GM12875 (cell line): ENCODE data around the gene CHI3L2.
A peak's percentile ranks its signal among the peaks of the same experiment; 100 is the strongest.

ENCODE experiments used
- H3K4me3 ChIP-seq: one replicate; pipeline ENCODE4 v1.5.1; 2011; ENCODE audit warnings: low read depth, low read length, control low read depth
- CTCF ChIP-seq: IDR thresholded peaks from 2 replicates; pipeline ENCODE4 v1.5.1; 2011; ENCODE audit warnings: low read depth, mild to moderate bottlenecking, control low read depth, inconsistent platforms, low read length, moderate library complexity, borderline replicate concordance; ENCODE audit not compliant: insufficient read depth

CHI3L2 gene

DNA sequence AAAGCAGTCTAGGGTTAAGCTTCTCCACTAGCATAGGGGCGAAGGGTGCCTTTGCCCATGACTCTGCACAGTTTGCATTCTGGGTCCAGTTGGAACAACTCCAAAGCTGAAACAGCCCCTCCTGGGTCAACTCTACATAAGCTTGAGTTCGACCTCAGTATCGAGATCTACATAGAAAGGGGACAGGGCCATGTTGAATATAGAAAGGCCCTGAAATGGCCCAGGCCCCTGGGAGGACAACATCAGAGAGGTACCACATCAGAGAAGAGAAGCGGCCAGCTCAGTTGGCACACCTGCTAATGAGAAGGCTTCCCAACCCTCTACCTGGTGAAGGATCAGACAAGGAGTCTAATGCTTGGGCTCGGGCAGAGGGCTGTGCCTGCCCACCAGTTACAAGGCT lies 28.7 kb upstream of the CHI3L2 start:
- TF ChIP-seq CTCF, result no peak
- peak overlapping the region; percentile 65 for H3K4me3 ChIP-seq

DNA sequence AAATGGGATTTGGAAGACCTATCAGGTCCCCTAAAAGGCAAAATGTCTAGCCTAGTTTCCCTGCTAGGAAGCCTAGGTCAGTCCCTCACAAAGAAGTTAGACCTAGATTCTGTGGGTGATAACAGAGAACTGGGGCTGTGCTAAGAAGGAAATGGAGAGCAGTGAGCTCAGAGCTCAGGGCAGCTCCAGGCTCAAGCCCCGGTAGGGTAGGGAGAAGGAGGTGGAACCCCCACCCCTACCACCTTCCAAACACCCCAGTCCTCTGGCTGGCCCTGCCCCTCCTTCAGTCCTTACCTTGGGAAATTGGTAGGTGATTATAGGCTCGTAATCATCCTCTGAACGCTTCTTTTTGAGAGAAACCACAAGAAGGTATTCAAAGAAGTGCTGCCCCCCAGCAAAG lies 28.2 kb upstream of the CHI3L2 start:
- TF ChIP-seq CTCF, result no peak
- H3K4me3 ChIP-seq, result peak overlapping the region; percentile 65

DNA sequence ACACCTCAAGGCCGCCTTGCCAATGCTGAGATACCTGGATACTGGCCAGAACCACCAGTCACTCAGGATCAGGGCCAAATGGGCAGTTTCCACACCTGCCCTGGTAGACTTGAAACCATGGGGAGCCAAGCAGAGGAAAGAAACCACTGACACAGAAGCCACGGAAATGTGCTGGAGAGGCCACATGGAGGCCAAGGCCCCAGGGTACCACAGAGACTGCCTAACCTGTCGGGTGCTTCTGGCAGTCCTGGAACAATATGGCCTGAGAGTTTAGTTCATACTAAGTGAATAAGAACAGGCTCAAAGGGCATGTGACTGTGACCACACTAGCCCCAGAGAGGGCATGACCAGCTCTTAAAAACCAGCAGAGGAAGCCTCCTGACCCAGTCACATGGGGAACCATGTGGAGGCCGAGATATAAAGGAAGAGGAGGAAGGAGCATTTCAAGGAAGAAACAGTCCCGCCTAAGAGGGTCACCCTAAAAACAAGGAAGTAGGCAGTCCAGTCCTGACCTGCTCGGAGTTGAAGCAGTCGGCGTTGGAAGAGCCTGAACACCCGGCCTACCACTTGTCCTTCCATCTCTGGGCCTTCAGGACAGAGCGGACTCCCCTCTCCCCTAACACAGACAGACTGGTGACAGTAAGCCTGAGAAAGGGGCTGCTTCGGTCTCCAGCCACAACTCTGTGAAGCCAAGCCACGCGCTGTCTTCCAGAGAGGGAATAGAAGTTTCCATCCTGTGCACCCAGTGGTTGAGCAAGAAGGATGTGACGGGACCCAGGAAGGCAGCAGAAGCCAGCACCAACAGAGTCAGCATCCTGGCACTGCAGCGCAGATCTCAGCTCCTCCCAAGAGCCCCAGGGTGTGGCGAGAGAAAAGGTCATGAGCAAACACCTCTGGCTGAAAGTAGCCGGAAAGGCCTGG lies 27.4 kb upstream of the CHI3L2 start, which contains the start of gene DENND2D:
DENND2D (minus strand) TSS at position 766 of the 921 bp plus-strand sequence; CDS start at position 579, 187 bp downstream.
- TF ChIP-seq CTCF, result no peak
- peak within 1 kb of the TSS; percentile 65 for H3K4me3 ChIP-seq

DNA sequence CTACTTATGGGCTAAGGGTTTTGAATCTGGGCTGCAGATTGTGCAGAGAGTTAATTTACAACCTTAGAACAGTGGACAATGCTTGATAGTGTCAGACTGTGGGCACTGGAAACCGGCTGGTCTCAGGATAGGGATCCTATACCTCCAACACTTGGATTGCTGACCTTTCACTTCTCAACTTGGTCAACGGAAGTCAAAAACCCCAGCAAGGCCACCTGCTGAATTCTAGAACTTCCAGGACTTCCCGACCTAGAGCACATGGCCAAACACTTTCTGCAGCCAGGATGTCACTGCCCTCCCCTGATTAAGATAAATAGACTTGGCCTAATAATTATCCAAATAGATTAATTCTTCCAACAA lies 26.7 kb upstream of the CHI3L2 start:
- TF ChIP-seq CTCF, result no peak
- peak overlapping the region; percentile 65 for H3K4me3 ChIP-seq

DNA sequence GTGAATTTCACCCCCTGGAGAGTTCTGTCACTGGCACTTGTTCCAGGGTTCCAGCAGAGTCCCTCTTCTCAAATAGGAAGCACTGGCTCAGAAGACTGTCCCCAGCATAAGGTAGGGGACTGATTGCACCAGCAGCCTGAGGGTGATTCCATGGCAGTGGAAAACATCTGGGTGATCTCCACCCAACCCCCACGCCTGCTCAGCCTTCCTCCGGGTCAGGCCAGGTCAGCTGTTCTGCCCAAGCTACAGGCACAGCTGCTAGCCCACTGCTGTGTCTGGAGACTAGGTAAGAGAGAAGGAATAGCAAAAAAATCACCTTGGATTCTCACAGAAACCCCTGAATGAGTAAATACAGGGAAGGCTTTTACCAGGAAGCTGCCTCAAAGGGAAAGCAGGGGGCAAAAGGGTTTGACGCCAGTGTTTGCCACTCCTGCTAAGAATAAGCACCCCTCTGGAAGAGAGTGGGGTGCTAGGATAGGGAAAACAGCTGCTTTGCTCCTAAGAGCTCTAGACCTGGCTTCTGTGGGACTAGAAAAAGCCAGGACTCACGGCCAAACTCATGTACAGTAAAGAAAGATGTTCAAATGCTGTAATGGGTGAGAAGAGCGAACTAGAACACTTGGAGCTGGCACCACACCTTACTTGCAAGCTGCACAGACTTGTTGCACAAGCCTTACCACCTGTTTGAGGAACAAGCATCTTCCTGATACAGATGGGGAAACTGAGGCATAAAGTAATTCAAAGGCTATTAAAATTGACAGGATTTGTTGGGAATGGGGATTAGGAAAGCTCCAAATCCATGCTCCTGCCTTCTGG lies 26.0 kb upstream of the CHI3L2 start:
- no peak for TF ChIP-seq CTCF

GRCh38 chr1:111202366-111202706 lies 25.2 kb upstream of the CHI3L2 start:
- peak overlapping the region; percentile 70 for H3K4me3 ChIP-seq
- TF ChIP-seq CTCF, result no peak

More for the DNA sequence above, 26.0 kb upstream of the CHI3L2 start:
- H3K4me3 ChIP-seq, result peak overlapping the region; percentile 65
